ENCODE data around the gene PLD4.

The PLD4 gene

DNA sequence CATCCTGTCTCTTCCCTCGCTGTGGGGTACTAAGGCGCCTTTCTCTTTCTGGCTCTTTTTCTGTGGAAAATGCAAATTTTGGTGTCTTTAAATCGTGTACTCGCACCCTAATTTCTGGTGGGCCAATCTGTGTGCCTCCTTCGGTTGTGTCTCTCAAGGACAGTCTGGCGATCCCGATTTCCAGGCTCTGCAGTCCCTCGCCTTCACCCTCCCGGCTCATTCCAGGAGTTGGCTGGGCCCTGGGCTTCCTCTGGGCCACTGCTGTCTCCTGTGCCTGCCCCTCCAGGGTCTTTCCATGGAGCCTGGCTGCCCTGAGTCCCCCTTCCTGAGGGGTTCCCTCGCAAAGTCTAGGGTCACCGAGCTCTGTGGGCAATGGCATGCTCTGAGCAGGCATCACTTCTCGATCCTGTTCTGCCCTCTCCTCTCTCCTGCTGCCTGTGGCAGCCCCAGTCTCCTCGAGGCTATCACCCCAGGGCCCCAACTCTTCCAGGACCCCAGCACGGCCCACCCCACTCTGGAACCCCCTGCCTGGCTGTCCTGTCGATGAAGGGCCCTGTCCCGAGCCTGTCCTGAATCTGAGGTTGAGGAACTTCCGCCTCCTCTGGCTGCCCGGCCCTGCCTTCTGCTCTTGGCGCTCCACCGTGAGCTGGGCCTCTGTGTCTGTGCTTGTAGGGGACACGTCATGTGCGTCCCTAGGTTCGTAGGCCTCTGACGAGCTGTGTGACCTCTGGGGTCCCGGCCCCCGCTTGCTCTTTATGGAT, 29.4 kb downstream of the PLD4 start:
- DNase-seq, result no peak

DNA sequence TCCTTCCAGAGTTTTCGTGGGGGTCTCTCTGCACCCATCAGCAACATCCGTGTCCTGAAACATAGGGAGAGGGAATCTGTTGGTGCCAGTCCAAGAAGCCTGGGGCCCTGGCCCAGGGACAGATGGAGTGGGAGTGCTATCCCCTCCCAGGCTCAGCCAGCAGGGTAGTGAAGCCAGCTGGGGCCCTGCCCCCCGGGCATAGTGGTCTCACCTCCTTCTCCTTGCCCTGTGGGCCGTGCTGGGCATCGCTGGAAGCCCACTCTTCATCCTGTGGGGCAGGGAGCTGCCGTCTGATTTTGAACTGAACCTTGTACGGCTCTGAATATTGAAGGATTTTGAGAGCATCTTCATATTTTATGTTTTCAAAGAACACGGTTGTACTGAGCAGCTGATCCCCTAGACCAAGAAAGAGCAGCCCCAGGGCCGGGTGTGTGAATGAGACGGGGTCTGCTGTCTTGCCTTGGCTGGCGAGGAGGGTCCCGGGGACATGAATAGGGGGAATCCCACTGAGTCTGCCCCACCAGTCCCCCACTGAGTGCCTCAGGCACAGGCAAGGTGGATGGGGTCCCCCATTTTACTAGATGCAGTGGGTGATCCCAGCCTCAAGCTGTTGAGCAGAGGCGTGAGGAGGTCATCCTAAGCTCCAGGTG, 30.2 kb downstream of the PLD4 start:
- DNase-seq, result no peak

DNA sequence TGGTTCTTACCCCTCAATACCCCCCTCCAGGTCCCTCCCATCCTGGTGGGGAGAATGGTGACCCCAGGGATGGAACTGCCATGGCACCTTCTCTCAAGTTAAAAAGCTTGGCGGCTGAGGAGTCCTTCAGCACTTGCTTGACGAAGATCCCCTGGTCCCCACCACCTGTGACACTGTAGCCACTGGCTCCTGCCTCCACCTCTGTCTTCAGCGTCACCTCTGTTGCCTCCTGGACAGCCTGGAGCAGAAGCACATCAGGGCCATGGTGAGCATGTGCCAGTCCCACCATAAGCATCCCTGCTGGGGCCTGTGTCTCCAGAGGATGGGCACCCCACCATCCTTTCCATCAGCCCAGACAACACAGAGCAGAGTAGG, 30.7 kb downstream of the PLD4 start:
- DNase-seq, result no peak

GRCh38 chr14:104956290-104956890, 31.7 kb downstream of the PLD4 start:
- no peak for DNase-seq

DNA sequence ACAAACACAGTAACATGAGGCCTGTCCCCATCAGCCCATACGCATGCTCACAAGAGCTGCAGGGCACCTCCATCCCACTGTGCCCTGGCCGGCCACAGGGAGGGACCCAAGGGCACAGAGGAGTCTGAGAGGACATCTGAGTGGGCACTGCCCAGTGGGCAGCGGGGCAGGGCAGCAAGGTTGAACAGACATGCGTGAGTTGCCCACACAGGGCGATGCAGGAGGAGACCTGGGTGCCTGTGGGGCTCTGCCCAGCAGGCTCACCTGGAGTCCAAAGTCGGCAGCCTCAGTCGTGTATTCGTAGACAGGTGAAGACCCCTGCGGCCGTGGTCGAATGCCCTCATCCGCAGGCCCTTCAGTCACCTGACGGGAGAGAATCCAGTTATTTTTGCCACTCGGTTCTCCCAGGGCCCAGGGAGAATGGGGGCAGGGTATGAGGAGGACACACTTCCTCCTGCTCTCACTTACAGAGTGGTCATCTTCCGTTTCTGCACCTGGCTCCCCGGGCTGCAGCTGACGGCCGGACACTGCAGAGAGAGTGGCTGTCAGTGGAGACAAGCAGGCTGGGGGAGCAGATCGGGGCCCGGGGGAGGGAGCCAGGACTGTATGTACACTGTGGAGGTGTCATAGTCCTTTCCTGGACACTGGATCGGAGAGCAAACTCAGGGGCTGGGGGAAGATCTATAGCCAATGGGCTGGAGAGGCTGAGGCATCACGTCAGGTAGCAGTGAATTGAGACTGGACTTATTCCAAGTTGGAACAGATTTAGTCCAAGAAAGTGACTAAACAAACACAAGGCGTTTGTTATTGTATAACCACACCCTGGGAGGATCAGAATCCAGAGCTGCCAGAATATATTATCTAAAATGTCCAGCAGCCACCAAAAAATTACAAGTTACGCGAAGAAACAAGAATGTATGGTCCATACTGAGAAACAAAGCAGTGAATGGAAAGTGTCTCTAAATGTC, 32.8 kb downstream of the PLD4 start:
- no peak for DNase-seq

GRCh38 chr14:104964546-104964945, 39.9 kb downstream of the PLD4 start:
- no peak for DNase-seq

DNA sequence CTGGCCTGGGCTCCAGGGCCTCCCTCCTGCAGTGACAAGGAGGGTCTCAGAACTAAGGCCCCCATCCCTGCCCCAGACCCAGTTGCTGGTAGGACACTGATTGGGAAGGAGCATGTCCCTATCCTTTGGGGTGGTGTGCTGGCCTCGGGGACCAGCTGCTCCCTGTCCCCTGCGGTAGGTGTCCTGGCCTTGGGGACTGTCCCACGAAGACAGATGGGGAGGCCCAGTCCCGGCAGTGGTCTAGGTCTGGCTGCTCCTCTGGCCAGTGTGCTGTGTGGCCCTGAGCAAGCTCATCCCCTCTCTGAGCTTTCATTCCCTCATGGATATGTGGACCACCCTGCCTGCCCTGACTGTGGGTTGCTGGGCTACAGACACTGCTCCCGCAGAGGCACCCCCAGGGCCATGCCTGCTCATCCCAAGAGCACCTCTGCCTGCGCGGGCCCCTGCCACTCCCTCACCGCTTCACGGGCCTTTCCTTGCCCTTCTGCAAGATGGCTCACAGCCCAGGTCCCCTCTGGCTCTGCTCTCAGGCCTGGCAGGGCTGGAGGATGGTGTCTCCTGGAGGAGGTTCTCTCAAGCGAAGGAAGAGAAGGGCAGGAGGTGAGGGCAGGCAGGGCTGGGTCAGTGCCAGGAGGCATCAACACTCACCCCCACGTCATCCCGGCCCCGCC, 41.0 kb downstream of the PLD4 start:
- no peak for DNase-seq

- no peak for DNase-seq
Observed at GRCh38 chr14:104966261-104966865, 41.7 kb downstream of the PLD4 start.

DNA sequence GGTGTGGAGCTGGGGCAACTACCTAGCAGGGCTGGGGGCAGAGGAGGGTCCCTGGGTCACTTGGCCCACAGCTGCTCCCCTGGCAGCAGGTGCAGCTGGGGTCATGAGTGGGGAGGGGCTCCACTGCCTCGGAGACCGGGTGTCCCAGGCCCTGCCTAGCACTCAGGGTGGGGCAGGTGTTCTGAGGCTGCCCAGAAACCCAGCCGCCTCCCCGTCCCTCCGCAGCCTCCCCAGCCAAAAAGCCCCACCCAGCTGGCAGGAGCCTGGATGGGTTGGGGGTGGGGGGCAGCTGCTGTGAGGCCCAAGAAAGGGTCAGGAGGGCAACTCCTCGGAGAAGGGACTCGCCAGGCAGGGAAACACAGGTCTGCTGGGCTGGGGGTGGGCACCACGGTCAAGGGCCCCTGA, 42.3 kb downstream of the PLD4 start:
- no peak for DNase-seq

- DNase-seq, result no peak
Observed at GRCh38 chr14:104967386-104968152, 42.9 kb downstream of the PLD4 start.

DNA sequence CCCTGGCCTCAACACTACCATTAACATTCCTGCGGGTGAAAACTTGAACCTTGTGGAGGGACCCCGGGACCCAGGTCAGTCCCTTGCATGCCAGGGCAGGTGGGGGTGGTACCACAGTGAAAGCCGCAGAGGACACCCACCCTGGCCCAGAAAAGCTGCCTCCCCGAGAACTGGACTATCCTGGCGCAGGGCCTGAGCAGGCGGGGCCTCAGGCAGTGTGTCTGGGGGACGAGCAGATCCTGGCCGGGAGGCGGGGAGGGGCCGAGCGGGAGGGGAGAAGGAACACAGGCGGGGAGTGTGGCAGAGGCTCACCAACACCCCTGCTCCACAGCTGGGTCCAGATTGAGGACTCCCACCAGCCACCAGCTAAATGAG, 43.5 kb downstream of the PLD4 start:
- DNase-seq, result peak in 1 of 56 donors; percentile 30

DNA sequence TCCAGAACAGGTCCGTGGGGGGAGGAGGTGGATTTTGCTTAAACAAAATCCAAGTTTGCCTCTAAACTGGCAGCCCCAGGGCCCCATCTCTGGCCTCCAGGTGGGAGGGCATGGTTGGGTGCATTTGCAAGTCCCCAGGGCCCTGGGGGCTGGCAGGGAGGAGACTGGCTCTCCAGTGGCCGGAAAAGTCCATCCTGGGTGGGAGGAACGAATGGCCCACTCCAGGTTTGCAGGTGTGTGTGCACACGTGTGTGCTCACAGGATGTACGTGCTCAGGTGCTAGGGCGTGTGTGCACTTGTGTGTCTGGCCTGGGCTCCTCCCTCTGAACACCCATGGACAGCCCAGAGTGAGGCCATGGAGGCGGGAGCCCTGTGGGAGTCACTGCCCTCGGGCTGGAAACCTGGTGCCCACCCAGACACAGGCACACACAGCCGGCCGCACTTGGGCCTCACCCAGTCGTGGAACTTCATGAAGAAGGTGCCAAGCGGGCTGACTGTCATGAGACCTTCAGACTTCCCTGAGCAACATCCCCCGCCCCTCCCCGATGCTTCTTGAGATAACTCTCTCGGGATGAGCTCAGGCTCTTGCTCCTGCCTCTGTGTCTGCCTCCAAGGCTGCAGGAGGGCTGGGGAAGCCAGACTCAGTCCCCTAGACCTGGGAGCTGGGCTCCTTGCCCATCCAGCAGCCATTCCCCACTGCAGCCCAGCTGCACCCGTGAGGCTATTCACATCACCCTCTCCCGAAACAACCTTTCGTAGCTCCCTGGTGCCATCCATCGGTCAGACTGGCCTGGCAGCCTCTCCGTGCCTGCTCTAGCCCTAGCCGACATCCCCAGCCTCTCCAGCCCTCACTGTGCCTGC, 44.1 kb downstream of the PLD4 start:
- no peak for DNase-seq

DNA sequence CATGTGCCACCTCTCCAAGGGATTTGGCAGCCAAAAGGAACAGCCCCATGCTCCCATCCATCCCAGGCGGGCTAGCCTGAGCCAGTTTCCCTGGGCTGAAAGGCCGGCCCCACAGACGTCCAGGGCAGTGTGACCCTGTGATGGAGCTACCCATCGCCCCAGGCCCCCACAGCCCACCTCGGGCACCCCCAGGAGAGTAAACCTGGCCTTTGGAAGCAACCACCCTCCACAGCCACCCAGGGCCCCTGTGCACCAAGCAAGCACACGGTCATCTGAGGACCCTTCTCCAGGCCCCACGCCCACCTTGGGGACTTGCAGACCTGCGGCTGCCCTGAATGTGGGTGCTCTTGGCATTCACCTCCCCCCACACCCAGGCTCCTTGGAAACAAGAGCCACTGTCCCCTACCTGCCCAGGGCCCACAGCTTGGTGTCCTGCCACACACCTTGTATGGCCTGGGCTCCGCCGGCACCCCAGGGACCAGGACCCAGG, 45.1 kb downstream of the PLD4 start:
- no peak for DNase-seq

DNA sequence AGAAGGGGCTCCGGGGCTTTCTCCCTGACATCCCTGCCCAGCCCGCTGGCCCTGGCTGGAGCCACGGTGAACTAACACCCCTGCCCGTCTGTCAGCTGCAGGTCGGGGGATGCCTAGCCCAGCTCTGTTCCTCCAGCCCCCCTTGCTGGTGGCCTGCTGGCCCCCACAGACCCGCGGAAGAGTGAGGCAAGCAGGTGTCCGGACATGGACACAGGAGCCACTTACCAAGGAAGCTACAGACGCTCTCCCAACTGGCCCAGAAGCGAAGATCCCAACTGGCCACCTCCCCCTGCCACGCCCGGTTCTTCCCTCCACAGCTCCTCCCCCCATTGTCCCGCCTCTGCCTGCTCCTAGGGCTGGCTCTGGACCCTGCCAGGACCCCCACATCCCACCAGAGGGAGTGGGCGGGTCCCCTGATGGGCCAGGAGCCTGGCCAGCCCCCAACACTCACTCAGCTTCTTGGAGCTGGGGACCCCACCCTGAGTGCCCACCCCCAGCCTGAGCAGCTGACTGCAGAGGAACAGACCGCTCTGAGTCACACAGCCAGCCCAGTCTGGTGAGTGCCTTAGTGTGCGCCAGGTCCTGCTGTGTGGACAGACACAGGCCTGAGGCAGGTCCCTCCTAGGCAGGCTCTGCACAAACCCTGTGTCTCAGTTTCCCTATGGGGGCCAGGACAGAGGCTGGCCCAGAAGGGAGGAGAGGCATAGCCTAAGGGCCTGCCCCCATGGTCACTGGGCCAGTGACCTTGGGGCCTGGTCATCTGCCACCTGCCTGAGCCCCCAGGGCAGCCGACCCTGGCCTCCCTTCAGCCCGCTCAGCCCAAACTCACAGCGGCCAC, 45.8 kb downstream of the PLD4 start:
- no peak for DNase-seq

- no peak for DNase-seq
Observed at GRCh38 chr14:104971447-104972240, 47.0 kb downstream of the PLD4 start.

- no peak for DNase-seq
Observed at GRCh38 chr14:104972301-104973134, 47.8 kb downstream of the PLD4 start.
